HepG2 (cell line): ENCODE data around the gene TNRC18. TPM values are rescaled to one million over a fixed set of nuclear protein-coding genes. Genes with fewer than 3 reads are reported as not detected.

Experiments used
- ATAC-seq: fragments of 200-7000 bp; cut with Tn5 transposase; 3 replicates; pipeline ENCODE4 v1.9.1; 2020; ENCODE audit warnings: mild to moderate bottlenecking, moderate library complexity
- BruUV-seq: library from RNA; stranded (reverse); fragments of 400-500 nt; replicated peaks from 2 replicates; lab custom pipeline; 2021; lab: Mats Ljungman, UMichigan
- CTCF ChIA-PET: fragments of 300-600 bp; formaldehyde crosslinking; extraction: SDS; loops from one replicate; lab custom pipeline; 2021; ENCODE audit warnings: low total read pairs, inconsistent platforms, low intra/inter-chr PET ratio; lab: Yijun Ruan, JAX
- POLR2A ChIA-PET: fragments of 350-600 bp; sonication (Branson Sonifier 250); formaldehyde crosslinking; loops from one replicate; lab custom pipeline; 2020; ENCODE audit warnings: antibody characterized with exemption, inconsistent platforms; lab: Yijun Ruan, JAX
- DNase-seq: peaks from one replicate; pipeline ENCODE4 v3.0.0-alpha.2; 2015; ENCODE audit warnings: low spot score
- FAIRE-seq: peaks from 3 replicates; lab custom pipeline; 2011; peaks lifted over from hg19 to GRCh38; lab: Jason Lieb, UNC
- H2AFZ ChIP-seq: one replicate; pipeline ENCODE4 v1.6.1; 2011; ENCODE audit warnings: low read length, inconsistent platforms
- H3K27ac ChIP-seq: fragments of 300-600 bp; 3 replicates; pipeline ENCODE4 v1.8.0; 2011; ENCODE audit warnings: mixed run types, mild to moderate bottlenecking, mixed read lengths, low read length, inconsistent platforms; ENCODE audit not compliant: insufficient read depth; ENCODE audit errors: extremely low read length
- H3K27me3 ChIP-seq, 2 experiments: fragments of 200-600 bp in 1 of 2; 2 replicates in 1 of 2; 3 replicates in 1 of 2; pipeline versions ENCODE4 v1.6.0 to v1.8.0; 2011; ENCODE audit warnings: low read length in 2 of 2, mild to moderate bottlenecking in 2 of 2, moderate library complexity in 2 of 2, inconsistent platforms in 1 of 2; ENCODE audit not compliant: insufficient read depth in 2 of 2, control insufficient read depth in 1 of 2
- H3K36me3 ChIP-seq, 2 experiments: fragments of 200-600 bp in 1 of 2; replicated peaks in 1 of 2; 2 replicates in 1 of 2; 3 replicates in 1 of 2; pipeline versions ENCODE4 v1.5.1 to v1.8.0; 2011; ENCODE audit warnings: low read length in 2 of 2, inconsistent platforms in 1 of 2; ENCODE audit not compliant: insufficient read depth in 2 of 2, control insufficient read depth in 1 of 2
- H3K4me1 ChIP-seq: 2 replicates; pipeline ENCODE4 v1.5.1; 2012; ENCODE audit warnings: low read length, inconsistent platforms; ENCODE audit not compliant: insufficient read depth
- H3K4me2 ChIP-seq: 2 replicates; pipeline ENCODE4 v1.6.0; 2011; ENCODE audit warnings: low read depth, low read length, inconsistent platforms
- H3K4me3 ChIP-seq, 3 experiments: fragments of 200-600 bp in 1 of 3; sonication (generic), shearing (Covaris generic) in 1 of 3; replicated peaks in 1 of 3; 2 replicates each; pipeline ENCODE4 v1.5.1; 2011 to 2016; ENCODE audit warnings: low read length in 3 of 3, inconsistent platforms in 2 of 3, low read depth in 2 of 3, mild to moderate bottlenecking in 2 of 3, control low read depth in 1 of 3, mixed read lengths in 1 of 3; ENCODE audit not compliant: insufficient read depth in 1 of 3
- H3K79me2 ChIP-seq: one replicate; pipeline ENCODE4 v1.6.1; 2011; ENCODE audit warnings: low read length, inconsistent platforms; ENCODE audit not compliant: insufficient read depth
- H3K9ac ChIP-seq: 2 replicates; pipeline ENCODE4 v1.6.0; 2011; ENCODE audit warnings: mild to moderate bottlenecking, low read depth, low read length, inconsistent platforms; ENCODE audit not compliant: insufficient read depth
- H3K9me3 ChIP-seq: 2 replicates; pipeline ENCODE4 v1.5.1; 2012; ENCODE audit warnings: mild to moderate bottlenecking, low read length
- H4K20me1 ChIP-seq: 2 replicates; pipeline ENCODE4 v1.6.0; 2011; ENCODE audit warnings: inconsistent platforms, mild to moderate bottlenecking, low read length, moderate library complexity; ENCODE audit not compliant: insufficient read depth
- AGO2 ChIP-seq: fragments of 200-400 bp; formaldehyde crosslinking; optimal IDR thresholded peaks from 2 replicates; pipeline ENCODE3; 2017; ENCODE audit warnings: mild to moderate bottlenecking, low read depth, low read length, moderate library complexity
- CHD4 ChIP-seq: fragments of 200-600 bp; sonication (generic); IDR thresholded peaks from 2 replicates; pipeline ENCODE4 v1.7.0; 2017; ENCODE audit warnings: mild to moderate bottlenecking, low read length, borderline replicate concordance
- FOSL2 ChIP-seq: sonication (generic); formaldehyde crosslinking; IDR thresholded peaks from 2 replicates; pipeline ENCODE4 v1.4.0; 2020; ENCODE audit warnings: missing genetic modification reagents
- HNF4A ChIP-seq: sonication (generic); formaldehyde crosslinking; IDR thresholded peaks from 2 replicates; pipeline ENCODE4 v1.4.0; 2020; ENCODE audit warnings: missing genetic modification reagents
- HOXD1 ChIP-seq: sonication (generic); formaldehyde crosslinking; IDR thresholded peaks from 2 replicates; pipeline ENCODE4 v1.5.0; 2020; ENCODE audit warnings: missing genetic modification reagents
- NFRKB ChIP-seq: fragments of 450-650 bp; IDR thresholded peaks from 2 replicates; pipeline ENCODE4 v1.6.1; 2017
- PTBP1 ChIP-seq: fragments of 200-400 bp; formaldehyde crosslinking; IDR thresholded peaks from 2 replicates; pipeline ENCODE4 v1.6.1; 2018; ENCODE audit warnings: low read length, low read depth; ENCODE audit not compliant: poor library complexity, severe bottlenecking
- RBM39 ChIP-seq: fragments of 200-400 bp; formaldehyde crosslinking; IDR thresholded peaks from one replicate; pipeline ENCODE4 v1.6.1; 2018; ENCODE audit warnings: antibody characterized with exemption, mild to moderate bottlenecking, low read depth, low read length; ENCODE audit not compliant: poor library complexity, severe bottlenecking
- SRSF1 ChIP-seq: fragments of 200-400 bp; formaldehyde crosslinking; optimal IDR thresholded peaks from 2 replicates; pipeline ENCODE3; 2017; ENCODE audit warnings: mild to moderate bottlenecking, low read depth, low read length, moderate library complexity
- TARDBP ChIP-seq: sonication (generic); formaldehyde crosslinking; IDR thresholded peaks from 2 replicates; pipeline ENCODE4 v1.8.0; 2022; ENCODE audit warnings: mild to moderate bottlenecking, missing genetic modification reagents
- ZEB1 ChIP-seq: IDR thresholded peaks from 2 replicates; pipeline ENCODE4 v1.6.1; 2012; ENCODE audit warnings: mild to moderate bottlenecking, low read depth, inconsistent platforms; ENCODE audit not compliant: insufficient replicate concordance
- ZNF501 ChIP-seq: sonication (generic); formaldehyde crosslinking; IDR thresholded peaks from 2 replicates; pipeline ENCODE4 v1.5.1; 2020; ENCODE audit warnings: mild to moderate bottlenecking, moderate library complexity, missing genetic modification reagents
- ZNF720 ChIP-seq: sonication (generic); formaldehyde crosslinking; IDR thresholded peaks from 2 replicates; pipeline ENCODE4 v1.4.0; 2020; ENCODE audit warnings: missing genetic modification reagents
- WGBS: methylation state at CpG from one replicate; pipeline ENCODE4 v1.1.6; 2017; ENCODE audit warnings: low lambda C conversion rate; 5-methylcytosine and 5-hydroxymethylcytosine counted together
- in situ Hi-C: cut with HindIII; loops from 2 replicates; pipeline ENCODE4 v1.10.0; 2017; ENCODE audit warnings: low pct_unique_long_range_greater_than_20kb; ENCODE audit not compliant: extremely low pct_ligation_motif_present
- intact Hi-C: fragments of 100-400 bp; cut with micrococcal nuclease; formaldehyde crosslinking; loops from one replicate; pipeline ENCODE4 v1.10.0; 2022; ENCODE audit not compliant: unreplicated experiment
- polyA plus RNA-seq, 8 experiments: library from polyadenylated mRNA; depleted of rRNA in 3 of 8; stranded (reverse) in 7 of 8; unstranded in 1 of 8; fragments of >200 nt; fragmentation: Illumina TruSeq in 4 of 8; extraction: Trizol in 4 of 8; gene quantifications; 2 replicates each; pipeline versions ENCODE4 v1.2.1 to v1.2.3, GENCODE V29; 2011 to 2016; ENCODE audit warnings: low read depth in 4 of 8, missing spikeins in 1 of 8, mixed read lengths in 1 of 8; ENCODE audit not compliant: insufficient read depth in 1 of 8
- total RNA-seq, 5 experiments: library from RNA; depleted of rRNA; stranded (reverse); fragments of >200 nt; fragmentation: Illumina TruSeq; extraction: Trizol; gene quantifications; 2 replicates each; pipeline ENCODE4 v1.2.3, GENCODE V29; 2016; ENCODE audit warnings: low read depth in 1 of 5
- TF ChIP-seq, protein P1 (sequence below): sonication (generic); formaldehyde crosslinking; IDR thresholded peaks from 2 replicates; pipeline ENCODE4 v1.4.0; 2020; ENCODE audit warnings: missing genetic modification reagents
- TF ChIP-seq, protein P2 (sequence below), 2 experiments: fragments of 450-650 bp in 1 of 2; sonication (generic) in 1 of 2; formaldehyde crosslinking in 1 of 2; IDR thresholded peaks; 2 replicates each; pipeline versions ENCODE4 v1.6.1 to v1.8.0; 2016 to 2022; ENCODE audit warnings: antibody characterized with exemption in 1 of 2, mild to moderate bottlenecking in 1 of 2, missing genetic modification reagents in 1 of 2

Gene TNRC18
- total and polyA plus RNA-seq, 2 of the 13 experiments (the other 11 are each of a cell fraction or from before 2014, with no cell fraction given), result 11.7 to 17.4 TPM

DNA sequence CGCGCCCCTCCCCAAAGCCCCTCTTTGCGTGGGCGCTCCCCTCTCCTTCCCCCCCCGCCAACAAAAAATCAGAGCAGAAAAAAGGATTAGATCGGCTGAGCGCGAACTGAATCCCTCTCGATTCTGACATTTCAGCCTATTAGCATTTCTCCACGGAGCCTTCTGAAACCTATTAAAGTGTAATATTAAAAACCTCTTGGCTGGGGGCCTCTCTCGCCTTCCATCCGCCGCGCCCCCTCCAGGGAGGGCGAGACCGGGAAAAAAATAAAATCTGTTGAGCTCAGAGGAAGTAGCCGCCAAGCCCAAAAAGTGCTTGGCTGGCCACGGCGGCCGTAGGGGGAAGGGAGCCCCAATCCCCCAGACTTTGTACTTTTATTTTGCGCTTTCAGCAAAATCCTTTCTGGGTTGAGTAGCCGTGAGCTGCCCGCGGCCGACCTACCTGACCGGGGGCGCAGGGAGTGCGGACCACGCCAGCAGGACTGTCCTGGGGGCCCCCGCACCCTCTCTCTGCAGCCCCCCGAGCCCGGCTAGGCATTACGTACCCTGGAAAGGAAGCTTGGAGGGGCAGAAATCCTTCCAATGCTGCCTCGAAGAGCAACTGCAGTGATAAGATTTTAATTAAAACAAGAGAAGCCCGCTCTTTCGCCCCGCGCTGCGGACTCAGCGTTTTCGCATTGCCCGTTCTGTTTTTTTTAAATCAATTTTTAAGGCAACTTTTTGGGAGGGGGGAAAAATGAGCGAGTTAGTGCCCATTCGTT is 1.3 kb upstream of the TNRC18 start:
- ChIA-PET POLR2A (interaction anchor here (0.9 to 3.4 kb wide), 13 partner anchors 8 to 185 kb away, joined by 3 to 25 read pairs (median 8); no protein-coding TSS in a partner anchor), CTCF (no interaction called here)
- FAIRE-seq (no peak), DNase-seq (peak; percentile 70), ATAC-seq (no peak)
- Histone ChIP-seq H3K4me2 (peak overlapping the region; percentile 93), H3K4me3 (peak overlapping the region; percentile 92 to 98 (median 94)), H3K36me3 (no peaks in the 10 kb centered on the region), H3K4me1 (no peaks in the 10 kb centered on the region), H3K9me3 (no peaks in the 10 kb centered on the region), H3K79me2 (peaks cover 66% of the 10 kb centered on the region), H2AFZ (no peak overlapping the region), H4K20me1 (peaks cover 12% of the 10 kb centered on the region), H3K27me3 (no peaks in the 10 kb centered on the region; a peak in 1 of 5 replicates), H3K27ac (peak overlapping the region; percentile 100), H3K9ac (peak overlapping the region; percentile 98)
- in situ Hi-C loops (no loop called here), intact Hi-C loops (no loop called here)
- 2% methylated on average over 42 of the region's 44 CpGs for WGBS
- no TSS peak for BruUV-seq
- TF ChIP-seq, protein P1, sequence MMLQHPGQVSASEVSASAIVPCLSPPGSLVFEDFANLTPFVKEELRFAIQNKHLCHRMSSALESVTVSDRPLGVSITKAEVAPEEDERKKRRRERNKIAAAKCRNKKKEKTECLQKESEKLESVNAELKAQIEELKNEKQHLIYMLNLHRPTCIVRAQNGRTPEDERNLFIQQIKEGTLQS, result 0 out of 2 replicates have a peak, but pooled peaks have one; percentile 50
- no peak for TF ChIP-seq ZEB1
- peak; percentile 78 for TF ChIP-seq SRSF1
- TF ChIP-seq TARDBP (CRISPR knock-in tag), result no peak
- peak; percentile 64 for TF ChIP-seq ZNF501
- no peak for TF ChIP-seq FOSL2 (CRISPR knock-in tag)
- TF ChIP-seq, protein P2, sequence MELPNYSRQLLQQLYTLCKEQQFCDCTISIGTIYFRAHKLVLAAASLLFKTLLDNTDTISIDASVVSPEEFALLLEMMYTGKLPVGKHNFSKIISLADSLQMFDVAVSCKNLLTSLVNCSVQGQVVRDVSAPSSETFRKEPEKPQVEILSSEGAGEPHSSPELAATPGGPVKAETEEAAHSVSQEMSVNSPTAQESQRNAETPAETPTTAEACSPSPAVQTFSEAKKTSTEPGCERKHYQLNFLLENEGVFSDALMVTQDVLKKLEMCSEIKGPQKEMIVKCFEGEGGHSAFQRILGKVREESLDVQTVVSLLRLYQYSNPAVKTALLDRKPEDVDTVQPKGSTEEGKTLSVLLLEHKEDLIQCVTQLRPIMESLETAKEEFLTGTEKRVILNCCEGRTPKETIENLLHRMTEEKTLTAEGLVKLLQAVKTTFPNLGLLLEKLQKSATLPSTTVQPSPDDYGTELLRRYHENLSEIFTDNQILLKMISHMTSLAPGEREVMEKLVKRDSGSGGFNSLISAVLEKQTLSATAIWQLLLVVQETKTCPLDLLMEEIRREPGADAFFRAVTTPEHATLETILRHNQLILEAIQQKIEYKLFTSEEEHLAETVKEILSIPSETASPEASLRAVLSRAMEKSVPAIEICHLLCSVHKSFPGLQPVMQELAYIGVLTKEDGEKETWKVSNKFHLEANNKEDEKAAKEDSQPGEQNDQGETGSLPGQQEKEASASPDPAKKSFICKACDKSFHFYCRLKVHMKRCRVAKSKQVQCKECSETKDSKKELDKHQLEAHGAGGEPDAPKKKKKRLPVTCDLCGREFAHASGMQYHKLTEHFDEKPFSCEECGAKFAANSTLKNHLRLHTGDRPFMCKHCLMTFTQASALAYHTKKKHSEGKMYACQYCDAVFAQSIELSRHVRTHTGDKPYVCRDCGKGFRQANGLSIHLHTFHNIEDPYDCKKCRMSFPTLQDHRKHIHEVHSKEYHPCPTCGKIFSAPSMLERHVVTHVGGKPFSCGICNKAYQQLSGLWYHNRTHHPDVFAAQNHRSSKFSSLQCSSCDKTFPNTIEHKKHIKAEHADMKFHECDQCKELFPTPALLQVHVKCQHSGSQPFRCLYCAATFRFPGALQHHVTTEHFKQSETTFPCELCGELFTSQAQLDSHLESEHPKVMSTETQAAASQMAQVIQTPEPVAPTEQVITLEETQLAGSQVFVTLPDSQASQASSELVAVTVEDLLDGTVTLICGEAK (IDR thresholded peaks at IDR 0.05), result no peak
- TF ChIP-seq, protein P2 (CRISPR knock-in tag; IDR thresholded peaks at IDR 0.05), result no peak
- peak; percentile 21 for TF ChIP-seq RBM39
- no peak for TF ChIP-seq CHD4
- TF ChIP-seq HNF4A (CRISPR knock-in tag), result peak; percentile 57
- no peak for TF ChIP-seq ZNF720 (CRISPR knock-in tag)
- no peak for TF ChIP-seq NFRKB
- peak; percentile 15 for TF ChIP-seq PTBP1
- TF ChIP-seq AGO2, result peak; percentile 19
- TF ChIP-seq HOXD1 (CRISPR knock-in tag), result 0 out of 2 replicates have a peak, but pooled peaks have one; percentile 2
